ENCODE measurements around the gene OR10K2.

DNA sequence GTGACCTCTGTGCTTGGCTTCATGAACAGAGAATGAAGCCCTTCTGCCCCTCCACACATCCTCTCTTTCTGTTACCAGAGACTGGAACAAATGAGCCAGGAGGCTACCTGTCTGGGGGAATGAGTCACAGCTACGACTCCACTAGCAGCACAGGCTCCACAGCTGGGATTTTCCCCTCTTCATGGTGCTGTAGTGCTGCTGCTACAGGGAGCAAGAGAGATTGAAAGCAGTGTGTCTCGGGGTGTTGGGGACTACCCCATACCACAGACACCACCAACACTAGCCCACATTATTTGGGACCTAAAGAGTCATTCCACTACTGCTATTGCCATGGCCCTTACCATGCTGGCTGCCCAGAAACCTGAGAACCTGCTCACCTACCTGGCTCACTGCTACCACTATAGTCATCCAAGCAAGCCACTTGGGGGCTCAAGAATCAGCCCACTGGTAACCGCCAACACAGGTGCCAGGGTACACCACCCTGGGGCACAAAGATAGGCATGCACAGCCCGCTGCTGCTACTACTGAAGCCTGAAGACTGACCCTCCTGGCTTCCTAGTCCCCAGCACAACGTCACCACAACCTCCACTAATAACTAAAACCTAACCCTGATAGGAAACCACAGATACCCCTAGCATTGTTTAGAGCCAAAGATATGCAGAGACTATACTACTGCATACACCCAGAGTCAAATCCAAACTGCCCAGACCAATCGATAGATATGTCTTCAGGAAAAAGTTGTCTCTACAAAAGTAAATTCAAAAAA lies 54.7 kb downstream of the OR10K2 start:
- no peak for TF ChIP-seq POLR2A (IDR thresholded peaks at IDR 0.05)
- TF ChIP-seq, protein P1, sequence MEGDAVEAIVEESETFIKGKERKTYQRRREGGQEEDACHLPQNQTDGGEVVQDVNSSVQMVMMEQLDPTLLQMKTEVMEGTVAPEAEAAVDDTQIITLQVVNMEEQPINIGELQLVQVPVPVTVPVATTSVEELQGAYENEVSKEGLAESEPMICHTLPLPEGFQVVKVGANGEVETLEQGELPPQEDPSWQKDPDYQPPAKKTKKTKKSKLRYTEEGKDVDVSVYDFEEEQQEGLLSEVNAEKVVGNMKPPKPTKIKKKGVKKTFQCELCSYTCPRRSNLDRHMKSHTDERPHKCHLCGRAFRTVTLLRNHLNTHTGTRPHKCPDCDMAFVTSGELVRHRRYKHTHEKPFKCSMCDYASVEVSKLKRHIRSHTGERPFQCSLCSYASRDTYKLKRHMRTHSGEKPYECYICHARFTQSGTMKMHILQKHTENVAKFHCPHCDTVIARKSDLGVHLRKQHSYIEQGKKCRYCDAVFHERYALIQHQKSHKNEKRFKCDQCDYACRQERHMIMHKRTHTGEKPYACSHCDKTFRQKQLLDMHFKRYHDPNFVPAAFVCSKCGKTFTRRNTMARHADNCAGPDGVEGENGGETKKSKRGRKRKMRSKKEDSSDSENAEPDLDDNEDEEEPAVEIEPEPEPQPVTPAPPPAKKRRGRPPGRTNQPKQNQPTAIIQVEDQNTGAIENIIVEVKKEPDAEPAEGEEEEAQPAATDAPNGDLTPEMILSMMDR (IDR thresholded peaks at IDR 0.05), result no peak
- no peak for TF ChIP-seq POLR2AphosphoS5 (IDR thresholded peaks at IDR 0.05; ENCODE audit: insufficient read depth in 1 of 2, low read depth in 1 of 2)

Measured in vagina (tissue), 2 donors.